ENCODE results near the gene TRABD2B. TPM values are rescaled to one million over a fixed set of nuclear protein-coding genes. Genes with fewer than 3 reads are reported as not detected.
A peak's percentile ranks its signal among the peaks of the same experiment; 100 is the strongest.

The TRABD2B gene
- polyA plus RNA-seq, 1 donor = 3.0 TPM

DNA sequence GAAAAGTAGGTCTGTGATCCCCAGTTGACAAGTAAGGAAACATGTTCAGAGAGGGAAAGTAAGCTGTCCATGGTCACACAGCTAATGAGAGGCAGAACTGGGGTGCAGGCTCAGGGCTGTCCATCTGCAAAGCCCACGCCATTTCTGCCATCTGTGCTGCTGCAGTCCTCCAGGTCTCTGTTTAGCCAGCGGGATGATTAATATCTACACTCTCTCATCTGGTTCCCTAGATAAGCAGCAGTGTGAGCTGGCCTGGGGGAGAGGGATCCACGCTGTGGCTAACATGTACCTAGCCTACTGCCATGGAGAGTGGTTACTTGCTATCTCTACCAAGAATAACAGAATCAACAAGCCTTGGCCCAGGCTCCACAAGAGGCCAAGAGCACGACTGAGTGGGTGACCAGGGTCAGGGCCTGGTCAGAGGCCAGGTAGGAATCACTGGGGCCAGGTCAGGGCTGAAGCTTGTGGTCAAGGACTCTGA is 75.2 kb downstream of the TRABD2B start:
- Histone ChIP-seq H3K27me3 (ENCODE audit: control insufficient read depth, insufficient read depth, low read length) (no peaks in the 10 kb centered on the region), H3K4me3 (ENCODE audit: low read length) (no peak overlapping the region), H3K36me3 (ENCODE audit: control insufficient read depth, insufficient read depth, low read length) (no peaks in the 10 kb centered on the region), H3K27ac (ENCODE audit: low read length) (no peak overlapping the region), H3K4me1 (ENCODE audit: control insufficient read depth, insufficient read depth, low read length) (peaks cover 30% of the 10 kb centered on the region), H3K9me3 (ENCODE audit: control insufficient read depth, low read depth, low read length) (no peaks in the 10 kb centered on the region)
- DNase-seq = no peak
- no CpG with 5 or more reads among the region's 4 CpGs for WGBS (ENCODE audit: insufficient coverage, low lambda C conversion rate)

DNA sequence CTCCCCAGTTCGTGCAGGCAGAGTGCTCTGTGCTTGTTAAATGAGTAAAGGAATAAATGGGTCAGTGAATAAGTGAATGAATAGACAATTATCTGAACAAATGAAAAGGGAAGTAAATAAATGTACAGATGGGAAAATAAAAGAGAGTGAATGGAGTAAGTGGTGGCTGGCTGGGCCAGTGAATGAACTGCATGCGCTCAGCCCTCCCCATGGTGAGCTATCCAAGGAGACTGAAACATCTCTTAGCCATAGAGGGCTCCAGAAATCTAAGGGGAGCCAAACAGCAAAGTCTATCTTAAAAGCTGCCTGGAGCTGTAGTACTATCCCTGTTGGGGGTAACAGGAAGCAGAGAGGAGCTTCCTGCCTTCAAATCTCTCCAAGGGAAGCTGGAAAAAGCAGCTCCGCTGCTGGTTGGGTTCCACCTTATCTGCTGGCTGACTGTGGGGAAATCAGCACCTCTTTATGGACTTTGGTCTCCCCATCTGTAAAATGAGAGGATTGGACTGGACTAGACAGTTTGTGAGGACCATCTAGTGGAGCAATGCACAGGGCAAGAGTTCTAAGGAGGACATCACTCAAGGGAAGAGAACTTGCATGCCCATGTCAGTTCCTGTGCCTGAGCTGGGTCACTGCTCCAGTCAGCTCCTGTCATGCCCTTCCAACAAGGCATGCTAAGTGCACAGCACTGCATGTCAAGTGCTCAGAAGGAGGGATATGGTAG is 77.9 kb downstream of the TRABD2B start:
- no peaks in the 10 kb centered on the region for H3K36me3 ChIP-seq (ENCODE audit: control insufficient read depth, insufficient read depth, low read length)
- no peak overlapping the region for H3K4me3 ChIP-seq (ENCODE audit: low read length)
- H3K27me3 ChIP-seq (ENCODE audit: control insufficient read depth, insufficient read depth, low read length) = no peaks in the 10 kb centered on the region
- H3K27ac ChIP-seq (ENCODE audit: low read length) = peak overlapping the region; percentile 87
- H3K4me1 ChIP-seq (ENCODE audit: control insufficient read depth, insufficient read depth, low read length) = peaks cover 30% of the 10 kb centered on the region
- peak; percentile 78 to 92 for DNase-seq
- H3K9me3 ChIP-seq (ENCODE audit: control insufficient read depth, low read depth, low read length) = no peaks in the 10 kb centered on the region
- WGBS (ENCODE audit: insufficient coverage, low lambda C conversion rate) = 43% methylated on average over 1 of the region's 3 CpGs

DNA sequence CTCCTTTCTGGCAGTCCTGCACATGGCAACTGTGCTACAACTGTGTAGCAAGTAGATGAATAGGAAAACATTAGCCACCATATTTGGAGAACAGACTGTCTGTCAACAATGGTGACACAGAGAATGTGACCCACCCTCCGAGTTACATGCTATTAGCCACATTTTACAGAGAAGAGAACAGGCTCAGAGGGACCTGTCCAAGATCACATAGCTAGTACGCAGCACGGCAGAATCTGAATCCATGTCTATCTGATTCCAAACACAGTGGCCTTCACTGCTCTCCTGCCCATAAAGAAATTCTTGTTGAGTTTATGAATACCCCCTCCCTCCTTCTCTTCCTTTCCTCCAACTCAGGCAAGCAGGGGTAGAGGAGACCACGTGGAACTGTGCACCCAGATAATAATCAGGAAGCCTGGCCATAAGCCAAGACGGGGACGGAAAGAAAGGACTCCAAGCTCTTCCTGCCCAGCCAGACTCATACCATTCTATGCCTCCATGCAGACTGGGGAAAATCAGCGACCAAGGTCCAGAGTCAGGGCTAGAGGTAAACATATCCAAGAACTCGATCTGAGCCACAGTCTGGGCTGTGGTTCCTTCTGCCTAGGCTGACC is 78.8 kb downstream of the TRABD2B start:
- Histone ChIP-seq H3K27ac (ENCODE audit: low read length) (peak overlapping the region; percentile 87), H3K4me3 (ENCODE audit: low read length) (no peak overlapping the region), H3K27me3 (ENCODE audit: control insufficient read depth, insufficient read depth, low read length) (no peaks in the 10 kb centered on the region), H3K9me3 (ENCODE audit: control insufficient read depth, low read depth, low read length) (no peaks in the 10 kb centered on the region), H3K36me3 (ENCODE audit: control insufficient read depth, insufficient read depth, low read length) (no peaks in the 10 kb centered on the region), H3K4me1 (ENCODE audit: control insufficient read depth, insufficient read depth, low read length) (peaks cover 40% of the 10 kb centered on the region)
- no CpG with 5 or more reads among the region's 8 CpGs for WGBS (ENCODE audit: insufficient coverage, low lambda C conversion rate)
- DNase-seq = peak; percentile 86 to 97

DNA sequence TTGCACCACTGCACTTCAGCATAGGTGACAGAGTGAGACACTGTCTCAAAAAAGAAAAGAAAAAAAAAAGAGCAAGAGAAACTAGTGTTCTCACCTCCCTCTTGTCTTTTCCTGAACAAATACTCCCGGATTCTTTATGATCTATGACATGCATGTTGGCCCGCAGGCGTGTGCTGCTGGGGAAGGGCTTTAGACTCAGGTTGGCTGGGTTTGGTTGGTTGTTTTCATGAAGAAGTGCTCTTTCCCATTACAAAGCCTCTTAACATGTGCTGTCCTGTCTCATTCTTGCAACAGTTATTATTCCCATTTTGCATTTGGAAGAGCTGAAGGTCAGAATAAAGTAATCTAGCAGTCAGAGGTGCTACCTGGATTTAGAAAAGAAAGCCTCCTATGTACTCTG is 79.5 kb downstream of the TRABD2B start:
- no peak for DNase-seq
- no peaks in the 10 kb centered on the region for H3K27me3 ChIP-seq (ENCODE audit: control insufficient read depth, insufficient read depth, low read length)
- peaks cover 46% of the 10 kb centered on the region for H3K4me1 ChIP-seq (ENCODE audit: control insufficient read depth, insufficient read depth, low read length)

DNA sequence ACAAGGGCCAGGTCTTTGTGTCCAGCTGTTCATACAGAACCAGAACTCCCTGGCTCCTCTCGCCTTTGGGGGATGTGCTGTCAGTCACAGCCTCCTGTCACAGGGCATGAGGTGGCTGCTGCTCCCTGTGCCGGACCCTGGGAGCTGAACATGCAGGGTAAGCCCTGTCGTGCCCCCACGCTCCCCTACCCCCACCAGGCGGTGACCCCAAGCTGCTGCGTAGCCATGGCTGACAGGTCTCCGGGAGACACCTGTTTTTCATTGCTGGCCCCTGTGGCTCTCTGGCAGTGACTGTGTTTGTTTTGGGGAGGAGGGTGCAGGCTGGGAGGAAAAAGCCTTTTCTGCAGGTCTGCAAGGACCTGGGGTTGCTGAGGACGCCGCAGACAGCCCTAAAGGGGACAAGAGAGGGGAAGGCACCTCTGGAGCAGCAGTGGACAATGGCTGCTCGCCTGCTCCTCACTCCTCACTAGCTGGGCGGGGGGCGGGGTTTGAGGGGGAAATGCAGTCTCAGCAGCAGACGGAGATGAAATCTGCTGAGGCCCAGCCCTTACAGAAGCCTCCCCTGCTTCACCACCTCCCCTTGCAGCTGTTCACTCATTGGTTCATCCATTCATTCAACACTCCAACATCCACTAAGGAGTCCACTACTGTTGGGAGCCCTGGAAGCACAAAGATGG is 81.4 kb downstream of the TRABD2B start:
- peak in 1 of 2 donors; percentile 26 for DNase-seq
- Histone ChIP-seq H3K27ac (ENCODE audit: low read length) (no peak overlapping the region), H3K9me3 (ENCODE audit: control insufficient read depth, low read depth, low read length) (no peaks in the 10 kb centered on the region), H3K4me3 (ENCODE audit: low read length) (no peak overlapping the region), H3K4me1 (ENCODE audit: control insufficient read depth, insufficient read depth, low read length) (peaks cover 49% of the 10 kb centered on the region), H3K27me3 (ENCODE audit: control insufficient read depth, insufficient read depth, low read length) (no peaks in the 10 kb centered on the region), H3K36me3 (ENCODE audit: control insufficient read depth, insufficient read depth, low read length) (no peaks in the 10 kb centered on the region)
- WGBS (ENCODE audit: insufficient coverage, low lambda C conversion rate) = no CpG with 5 or more reads among the region's 13 CpGs

More for the DNA sequence above, 79.5 kb downstream of the TRABD2B start:
- H3K27ac ChIP-seq (ENCODE audit: low read length) = peak overlapping the region; percentile 87
- no CpG with 5 or more reads among the region's 3 CpGs for WGBS (ENCODE audit: insufficient coverage, low lambda C conversion rate)
- H3K36me3 ChIP-seq (ENCODE audit: control insufficient read depth, insufficient read depth, low read length) = no peaks in the 10 kb centered on the region
- no peaks in the 10 kb centered on the region for H3K9me3 ChIP-seq (ENCODE audit: control insufficient read depth, low read depth, low read length)
- H3K4me3 ChIP-seq (ENCODE audit: low read length) = no peak overlapping the region

DNA sequence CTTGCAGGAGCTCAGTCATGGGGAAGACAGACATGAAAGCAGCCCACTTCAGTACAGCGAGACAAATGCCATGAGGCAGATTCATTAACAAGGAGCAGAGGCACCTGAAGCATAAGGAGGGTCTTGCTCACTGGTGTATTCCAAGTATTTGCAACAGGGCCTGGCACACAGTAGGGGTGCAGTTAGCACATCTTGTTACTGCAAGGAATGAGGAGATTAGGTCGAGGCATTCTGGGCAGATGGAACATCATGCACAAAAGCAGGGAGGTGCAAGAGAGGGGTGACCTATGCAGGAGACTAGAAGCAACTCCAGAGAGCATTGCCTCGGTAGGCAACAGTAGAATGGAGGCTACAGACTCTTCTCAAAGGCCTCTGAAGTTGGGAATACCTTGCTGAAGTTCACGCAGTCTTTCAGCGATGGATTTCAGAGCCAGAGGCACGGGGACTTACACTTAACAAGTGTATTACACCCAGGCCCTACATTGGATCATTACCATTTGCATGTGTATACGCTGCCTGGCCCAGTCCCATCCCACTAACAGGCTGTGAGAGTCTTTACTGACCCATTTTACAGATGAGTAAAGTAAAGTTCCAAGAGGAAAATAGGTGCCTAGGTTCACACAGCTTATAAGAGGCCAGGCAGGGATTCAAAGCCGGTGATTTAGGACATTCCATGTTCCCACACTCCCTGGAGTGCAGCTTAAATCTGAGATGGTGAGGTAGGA is 82.1 kb downstream of the TRABD2B start:
- Histone ChIP-seq H3K27ac (ENCODE audit: low read length) (no peak overlapping the region), H3K36me3 (ENCODE audit: control insufficient read depth, insufficient read depth, low read length) (no peaks in the 10 kb centered on the region), H3K9me3 (ENCODE audit: control insufficient read depth, low read depth, low read length) (no peaks in the 10 kb centered on the region), H3K4me3 (ENCODE audit: low read length) (no peak overlapping the region), H3K4me1 (ENCODE audit: control insufficient read depth, insufficient read depth, low read length) (peaks cover 42% of the 10 kb centered on the region), H3K27me3 (ENCODE audit: control insufficient read depth, insufficient read depth, low read length) (no peaks in the 10 kb centered on the region)
- no CpG with 5 or more reads among the region's 8 CpGs for WGBS (ENCODE audit: insufficient coverage, low lambda C conversion rate)
- DNase-seq = no peak

DNA sequence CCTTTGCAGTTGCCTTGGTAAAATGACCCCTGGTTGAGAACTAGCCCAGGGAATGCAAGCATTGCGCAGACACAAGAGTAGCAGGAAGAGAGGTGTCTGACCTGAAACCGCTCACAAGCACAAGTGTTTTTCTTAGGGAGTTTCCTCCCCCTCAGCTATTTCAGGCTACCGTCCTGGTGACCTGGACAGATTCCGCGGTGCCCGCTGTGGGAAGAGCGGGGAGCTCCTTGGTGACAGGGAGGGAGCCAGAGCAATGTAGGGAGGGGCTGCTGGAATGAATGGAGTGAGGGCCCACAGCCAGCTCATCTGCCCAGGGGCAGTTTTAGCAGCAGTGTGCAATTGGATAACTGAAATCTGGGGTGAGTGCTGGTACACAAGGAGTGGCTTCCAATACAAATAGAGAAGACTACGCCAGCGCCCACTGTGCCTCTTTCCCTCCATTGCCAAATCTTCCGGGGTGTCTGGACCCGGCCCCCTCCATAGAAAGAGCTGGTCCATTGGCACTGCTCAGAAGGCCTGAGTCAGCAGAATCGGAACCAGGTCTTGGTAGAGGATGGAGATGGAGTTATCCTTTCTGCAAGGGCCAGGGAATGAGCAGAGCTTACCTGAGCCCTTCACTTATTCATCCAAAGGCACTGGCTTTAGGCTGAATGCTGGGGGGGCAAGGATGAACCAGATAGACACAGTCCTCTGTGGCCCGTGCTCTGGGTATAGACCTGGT is 82.8 kb downstream of the TRABD2B start:
- WGBS (ENCODE audit: insufficient coverage, low lambda C conversion rate) = no CpG with 5 or more reads among the region's 13 CpGs
- Histone ChIP-seq H3K9me3 (ENCODE audit: control insufficient read depth, low read depth, low read length) (no peaks in the 10 kb centered on the region), H3K4me3 (ENCODE audit: low read length) (no peak overlapping the region), H3K4me1 (ENCODE audit: control insufficient read depth, insufficient read depth, low read length) (peaks cover 35% of the 10 kb centered on the region), H3K27ac (ENCODE audit: low read length) (no peak overlapping the region), H3K27me3 (ENCODE audit: control insufficient read depth, insufficient read depth, low read length) (no peaks in the 10 kb centered on the region), H3K36me3 (ENCODE audit: control insufficient read depth, insufficient read depth, low read length) (no peaks in the 10 kb centered on the region)
- no peak for DNase-seq

DNA sequence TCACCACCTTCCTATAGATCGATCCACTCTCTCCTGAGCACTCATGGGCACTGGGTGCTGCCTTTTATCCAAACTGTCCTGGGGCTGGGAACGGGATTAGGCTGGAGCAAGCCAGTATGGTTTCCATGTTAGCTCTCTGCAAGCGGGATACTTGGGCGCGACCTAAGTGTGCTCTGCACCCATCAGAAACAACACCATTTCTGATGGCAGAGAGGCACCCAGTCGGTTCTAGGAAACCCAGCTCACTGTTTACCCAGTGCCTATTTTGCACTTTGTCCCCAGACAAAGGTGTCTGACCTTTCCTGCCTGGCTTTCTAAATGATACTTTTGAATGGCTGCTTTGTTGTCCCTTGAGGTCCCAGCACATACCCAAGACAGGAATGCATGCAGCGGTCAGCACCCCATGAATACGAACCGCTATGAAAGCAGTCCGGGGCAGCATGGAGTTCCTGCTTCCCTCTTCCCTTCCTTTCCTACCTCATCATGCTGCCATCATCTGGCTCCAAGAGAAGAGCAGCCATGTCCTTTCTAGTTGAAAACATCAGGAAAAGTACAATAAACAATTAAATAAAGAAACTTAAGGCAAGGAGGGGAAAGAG is 83.9 kb downstream of the TRABD2B start:
- H3K27me3 ChIP-seq (ENCODE audit: control insufficient read depth, insufficient read depth, low read length) = no peaks in the 10 kb centered on the region
- no peak overlapping the region for H3K27ac ChIP-seq (ENCODE audit: low read length)
- H3K4me3 ChIP-seq (ENCODE audit: low read length) = no peak overlapping the region
- H3K9me3 ChIP-seq (ENCODE audit: control insufficient read depth, low read depth, low read length) = no peaks in the 10 kb centered on the region
- no CpG with 5 or more reads among the region's 10 CpGs for WGBS (ENCODE audit: insufficient coverage, low lambda C conversion rate)
- peaks cover 25% of the 10 kb centered on the region for H3K4me1 ChIP-seq (ENCODE audit: control insufficient read depth, insufficient read depth, low read length)
- H3K36me3 ChIP-seq (ENCODE audit: control insufficient read depth, insufficient read depth, low read length) = no peaks in the 10 kb centered on the region
- peak in 1 of 2 donors; percentile 76 for DNase-seq

DNA sequence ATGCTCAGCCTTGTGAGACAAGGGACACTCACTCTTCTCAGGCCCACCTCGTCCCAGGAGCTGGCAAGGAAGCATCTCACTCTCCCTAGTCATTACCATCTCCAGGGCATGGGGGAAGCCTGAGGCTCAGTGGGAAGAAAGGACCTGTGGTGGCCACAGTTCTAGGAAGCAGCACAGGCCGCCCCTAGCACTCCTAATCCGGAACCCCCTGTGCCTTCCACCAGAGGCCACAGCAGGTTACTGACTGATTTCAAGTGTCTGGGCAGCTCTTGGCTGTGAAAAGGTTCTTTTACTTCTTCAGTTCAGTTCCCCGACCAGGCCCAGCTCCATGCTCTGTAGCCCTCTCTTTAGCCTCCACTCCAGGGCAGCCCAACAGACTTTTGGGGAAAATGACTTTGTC is 84.4 kb downstream of the TRABD2B start:
- Histone ChIP-seq H3K36me3 (ENCODE audit: control insufficient read depth, insufficient read depth, low read length) (no peaks in the 10 kb centered on the region), H3K27ac (ENCODE audit: low read length) (no peak overlapping the region), H3K9me3 (ENCODE audit: control insufficient read depth, low read depth, low read length) (no peaks in the 10 kb centered on the region), H3K4me1 (ENCODE audit: control insufficient read depth, insufficient read depth, low read length) (peaks cover 19% of the 10 kb centered on the region), H3K4me3 (ENCODE audit: low read length) (no peak overlapping the region), H3K27me3 (ENCODE audit: control insufficient read depth, insufficient read depth, low read length) (no peaks in the 10 kb centered on the region)
- WGBS (ENCODE audit: insufficient coverage, low lambda C conversion rate) = no CpG with 5 or more reads among the region's 4 CpGs
- no peak for DNase-seq
